ENCODE data around the gene C2orf74. TPM values are rescaled to one million over a fixed set of nuclear protein-coding genes. Genes with fewer than 3 reads are reported as not detected.

The C2orf74 gene
- total RNA-seq, 2 donors from 2014 or later = 0.72 to 2.9 TPM

DNA sequence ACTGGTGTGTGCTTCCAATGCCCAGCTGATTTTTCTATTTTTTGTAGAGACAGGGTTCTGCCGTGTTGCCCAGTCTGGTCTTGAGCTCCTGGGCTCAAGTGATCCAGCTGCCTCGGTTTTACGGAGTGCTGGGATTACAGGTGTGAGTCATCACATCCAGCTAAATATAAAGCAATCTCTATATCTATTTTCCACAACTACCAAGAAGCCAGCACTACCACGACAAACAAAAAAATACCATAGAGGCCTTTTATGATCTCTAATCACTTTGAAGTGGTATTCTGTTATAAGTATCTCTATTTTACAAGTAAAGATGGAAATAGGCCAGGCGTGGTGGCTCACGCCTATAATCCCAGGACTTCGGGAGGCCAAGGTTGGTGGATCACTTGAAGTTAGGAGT, 34.7 kb downstream of the C2orf74 start:
- no peaks in the 10 kb centered on the region for H3K9me3 ChIP-seq
- no peak for DNase-seq
- H3K4me3 ChIP-seq = no peak overlapping the region
- no peak overlapping the region for H3K9ac ChIP-seq (ENCODE audit: low read depth in 2 of 2, low read length in 2 of 2)
- H3K36me3 ChIP-seq = no peaks in the 10 kb centered on the region
- no peak for TF ChIP-seq CTCF (IDR thresholded peaks at IDR 0.05)
- no peaks in the 10 kb centered on the region for H3K27me3 ChIP-seq
- intact Hi-C loops (cut with DNase I) = no loop called here
- no peak overlapping the region for H3K27ac ChIP-seq
- H3K4me1 ChIP-seq = no peaks in the 10 kb centered on the region

- intact Hi-C loops (cut with DNase I) = no loop called here
- Histone ChIP-seq H3K27me3 (no peaks in the 10 kb centered on the region), H3K4me1 (no peaks in the 10 kb centered on the region), H3K9me3 (no peaks in the 10 kb centered on the region), H3K27ac (peak overlapping the region; percentile 61), H3K9ac (ENCODE audit: low read depth in 2 of 2, low read length in 2 of 2) (no peak overlapping the region), H3K4me3 (no peak overlapping the region), H3K36me3 (peaks cover 3% of the 10 kb centered on the region)
- TF ChIP-seq CTCF (IDR thresholded peaks at IDR 0.05) = no peak
- DNase-seq = peak; percentile 30
These were observed 43.1 kb downstream of the C2orf74 start for GRCh38 chr2:61205132-61205531.

GRCh38 chr2:61210332-61210981, 48.5 kb downstream of the C2orf74 start:
- no peaks in the 10 kb centered on the region for H3K9me3 ChIP-seq
- TF ChIP-seq CTCF (IDR thresholded peaks at IDR 0.05) = no peak
- intact Hi-C loops (cut with DNase I) = no loop called here
- no peak for DNase-seq
- no peaks in the 10 kb centered on the region for H3K27me3 ChIP-seq
- peaks cover 3% of the 10 kb centered on the region for H3K36me3 ChIP-seq
- no peak overlapping the region for H3K9ac ChIP-seq (ENCODE audit: low read depth in 2 of 2, low read length in 2 of 2)
- H3K27ac ChIP-seq = no peak overlapping the region
- H3K4me3 ChIP-seq = no peak overlapping the region
- no peaks in the 10 kb centered on the region for H3K4me1 ChIP-seq

- H3K36me3 ChIP-seq = no peaks in the 10 kb centered on the region
- H3K9me3 ChIP-seq = no peaks in the 10 kb centered on the region
- no peak overlapping the region for H3K27ac ChIP-seq
- DNase-seq = no peak
- H3K4me3 ChIP-seq = no peak overlapping the region
- intact Hi-C loops (cut with DNase I) = no loop called here
- no peak for TF ChIP-seq CTCF (IDR thresholded peaks at IDR 0.05)
- no peaks in the 10 kb centered on the region for H3K4me1 ChIP-seq
- no peaks in the 10 kb centered on the region for H3K27me3 ChIP-seq
- no peak overlapping the region for H3K9ac ChIP-seq (ENCODE audit: low read depth in 2 of 2, low read length in 2 of 2)
These were observed 52.2 kb downstream of the C2orf74 start for GRCh38 chr2:61214171-61214570.

Other genes starting within 250 kb of the C2orf74 start
- gene PEX13, start 144.5 kb upstream of the C2orf74 start, total RNA-seq = 10 to 100 TPM; 31.7 to 44.1 TPM
- 1 to 10 TPM; 6.7 to 6.9 TPM for gene PUS10, start 143.9 kb upstream of the C2orf74 start, total RNA-seq
- gene SANBR, start 96.3 kb upstream of the C2orf74 start, total RNA-seq = 10 to 100 TPM; 11.1 to 12.9 TPM